Choroid plexus epithelial cell (primary cell): ENCODE measurements around the gene USP43.

ENCODE experiments used
- DNase-seq: peaks from one replicate; pipeline ENCODE4 v3.0.0-alpha.2; 2010; ENCODE audit warnings: low read depth
- H3K4me3 ChIP-seq: 2 replicates; pipeline ENCODE4 v1.5.1; 2011; ENCODE audit warnings: low read depth, mild to moderate bottlenecking, control low read depth, low read length, moderate library complexity
- CTCF ChIP-seq: conservative IDR thresholded peaks from 2 replicates; pipeline ENCODE4 v1.5.1; 2011; ENCODE audit warnings: low read depth, mild to moderate bottlenecking, control low read depth, inconsistent platforms, low read length, moderate library complexity

The USP43 gene

DNA sequence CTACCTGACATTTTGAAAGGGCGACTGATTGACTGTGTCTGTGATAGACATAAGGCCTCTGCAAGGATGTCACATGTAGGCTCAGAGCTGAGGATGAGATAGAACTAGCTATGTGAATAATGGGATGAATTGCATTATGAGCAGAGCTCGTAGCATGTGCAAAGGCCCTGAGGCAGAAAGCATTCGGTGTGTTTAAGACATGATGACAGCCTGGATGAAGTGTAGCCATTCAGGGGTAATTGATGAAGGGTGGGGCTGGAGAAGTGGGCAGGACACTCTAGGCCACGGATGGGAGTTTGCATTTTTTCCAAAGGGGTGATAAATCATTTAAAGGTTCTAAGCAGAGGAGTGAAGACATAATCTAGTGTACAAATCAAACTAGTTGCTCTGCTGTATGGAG lies 62.6 kb downstream of the USP43 start:
- no peak for DNase-seq

GRCh38 chr17:9714801-9715200 lies 69.5 kb downstream of the USP43 start:
- no peak for TF ChIP-seq CTCF
- no peak for DNase-seq

More for the DNA sequence above, 62.6 kb downstream of the USP43 start:
- H3K4me3 ChIP-seq: no peak overlapping the region
- no peak for TF ChIP-seq CTCF

DNA sequence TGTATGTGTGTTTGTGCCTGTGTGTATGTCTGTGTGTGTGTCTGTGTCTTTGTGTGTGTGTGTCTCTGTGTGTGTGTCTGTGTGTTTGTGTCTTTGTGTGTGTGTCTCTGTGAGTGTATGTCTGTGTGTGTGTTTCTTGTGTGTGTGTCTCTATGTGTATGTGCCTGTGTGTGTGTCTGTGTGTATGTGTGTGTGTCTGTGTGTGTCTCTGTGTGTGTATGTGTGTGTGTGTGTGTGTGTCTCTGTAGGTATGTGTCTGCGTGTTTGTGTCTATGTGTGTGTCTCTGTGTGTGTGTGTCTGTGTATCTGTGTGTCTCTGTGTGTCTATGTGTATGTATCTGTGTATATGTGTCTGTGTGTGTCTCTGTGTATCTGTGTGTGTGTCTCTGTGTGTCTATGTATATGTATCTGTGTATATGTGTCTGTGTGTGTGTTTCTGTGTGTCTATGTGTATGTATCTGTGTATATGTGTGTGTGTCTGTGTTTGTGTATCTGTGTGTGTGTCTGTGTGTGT lies 70.2 kb downstream of the USP43 start:
- no peak for TF ChIP-seq CTCF
- H3K4me3 ChIP-seq: no peak overlapping the region
- no peak for DNase-seq

More at GRCh38 chr17:9714801-9715200, 69.5 kb downstream of the USP43 start:
- no peak overlapping the region for H3K4me3 ChIP-seq

- TF ChIP-seq CTCF: peak; percentile 66
- no peak overlapping the region for H3K4me3 ChIP-seq
- peak; percentile 44 for DNase-seq
These were observed 80.3 kb downstream of the USP43 start for GRCh38 chr17:9725575-9725974.

GRCh38 chr17:9726291-9726690 lies 81.0 kb downstream of the USP43 start:
- DNase-seq: no peak
- no peak overlapping the region for H3K4me3 ChIP-seq
- no peak for TF ChIP-seq CTCF

GRCh38 chr17:9728005-9728404 lies 82.7 kb downstream of the USP43 start:
- H3K4me3 ChIP-seq: no peak overlapping the region
- TF ChIP-seq CTCF: no peak
- no peak for DNase-seq

DNA sequence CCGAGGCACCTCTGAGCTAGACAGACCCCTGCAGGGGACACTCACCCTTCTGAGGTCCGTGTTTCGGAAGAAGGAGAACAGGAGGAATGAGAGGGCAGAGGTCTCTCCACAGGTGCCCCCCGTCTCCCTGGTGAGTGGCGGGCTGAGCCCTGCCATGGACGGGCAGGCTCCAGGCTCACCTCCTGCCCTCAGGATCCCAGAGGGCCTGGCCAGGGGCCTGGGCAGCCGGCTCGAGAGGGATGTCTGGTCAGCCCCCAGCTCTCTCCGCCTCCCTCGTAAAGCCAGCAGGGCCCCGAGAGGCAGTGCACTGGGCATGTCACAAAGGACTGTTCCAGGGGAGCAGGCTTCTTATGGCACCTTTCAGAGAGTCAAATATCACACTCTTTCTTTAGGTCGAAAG lies 83.2 kb downstream of the USP43 start:
- no peak for DNase-seq
- TF ChIP-seq CTCF: no peak

More for the DNA sequence above, 83.2 kb downstream of the USP43 start:
- no peak overlapping the region for H3K4me3 ChIP-seq
